GM23338 (cell line): ENCODE results near the gene DNAJC11.

Experiments
- CREB1 ChIP-seq: fragments of 250-450 bp; sonication (Bioruptor Pico); IDR thresholded peaks from 2 replicates; pipeline ENCODE4 v1.5.0; 2020; ENCODE audit warnings: low read depth, mild to moderate bottlenecking, moderate library complexity
- CTCF ChIP-seq, 2 experiments: fragments of 200-600 bp in 1 of 2; sonication (generic) in 1 of 2; conservative IDR thresholded peaks; 2 replicates each; pipeline versions ENCODE4 v1.5.1 to v1.6.1; 2016 to 2017; ENCODE audit warnings: antibody characterized with exemption in 2 of 2, low read depth in 2 of 2, mild to moderate bottlenecking in 2 of 2, moderate library complexity in 1 of 2
- ETS1 ChIP-seq: IDR thresholded peaks from 2 replicates; pipeline ENCODE4 v1.6.1; 2016; ENCODE audit warnings: antibody characterized with exemption
- EZH2 ChIP-seq: fragments of 200-600 bp; sonication (generic); IDR thresholded peaks from one replicate; pipeline ENCODE4 v1.8.0; 2017; ENCODE audit warnings: antibody characterized with exemption, mild to moderate bottlenecking, low read depth; ENCODE audit not compliant: unreplicated experiment
- EZH2phosphoT487 ChIP-seq: fragments of 200-600 bp; sonication (generic); IDR thresholded peaks from one replicate; pipeline ENCODE4 v1.8.1; 2018; ENCODE audit warnings: antibody characterized with exemption; ENCODE audit not compliant: unreplicated experiment
- JUNB ChIP-seq: IDR thresholded peaks from one replicate; pipeline ENCODE4 v1.6.1; 2016; ENCODE audit warnings: antibody characterized with exemption; ENCODE audit not compliant: unreplicated experiment
- NANOG ChIP-seq: IDR thresholded peaks from 2 replicates; pipeline ENCODE4 v1.6.1; 2016; ENCODE audit warnings: antibody characterized with exemption, borderline replicate concordance
- POLR2AphosphoS5 ChIP-seq: IDR thresholded peaks from 2 replicates; pipeline ENCODE4 v1.6.1; 2016; ENCODE audit warnings: antibody characterized with exemption, low read depth
- REST ChIP-seq: IDR thresholded peaks from one replicate; pipeline ENCODE4 v1.6.1; 2018; ENCODE audit warnings: antibody characterized with exemption; ENCODE audit not compliant: unreplicated experiment
- ZNF114 ChIP-seq: fragments of 250-450 bp; sonication (Bioruptor Pico); IDR thresholded peaks from 2 replicates; pipeline ENCODE4 v1.5.0; 2020; ENCODE audit warnings: mild to moderate bottlenecking, moderate library complexity
- ZNF331 ChIP-seq: fragments of 250-450 bp; sonication (Bioruptor Pico); IDR thresholded peaks from 2 replicates; pipeline ENCODE4 v1.5.0; 2020; ENCODE audit warnings: low read depth, mild to moderate bottlenecking, moderate library complexity
- ZNF462 ChIP-seq: fragments of 250-450 bp; sonication (Bioruptor Pico); IDR thresholded peaks from 2 replicates; pipeline ENCODE4 v1.5.0; 2020; ENCODE audit warnings: mild to moderate bottlenecking, moderate library complexity

GRCh38 chr1:6730880-6731279 is 29.3 kb upstream of the DNAJC11 start:
- TF ChIP-seq CTCF (conservative IDR thresholded peaks at IDR 0.05; ENCODE audit: low read depth in 2 of 2) (no peak), POLR2AphosphoS5 (no peak), REST (no peak), ZNF462 (CRISPR knock-in tag) (no peak), NANOG (no peak), EZH2 (no peak), EZH2phosphoT487 (no peak), JUNB (no peak), ETS1 (no peak), ZNF114 (CRISPR knock-in tag) (no peak), CREB1 (CRISPR knock-in tag) (no peak), ZNF331 (no peak)
